ENCODE results near the gene RAPGEF4. TPM values are rescaled to one million over a fixed set of nuclear protein-coding genes. Genes with fewer than 3 reads are reported as not detected.
A peak's percentile ranks its signal among the peaks of the same experiment; 100 is the strongest.

RAPGEF4 gene
- total RNA-seq, 2 experiments from 2014 or later, result 0.85 to 1.3 TPM

DNA sequence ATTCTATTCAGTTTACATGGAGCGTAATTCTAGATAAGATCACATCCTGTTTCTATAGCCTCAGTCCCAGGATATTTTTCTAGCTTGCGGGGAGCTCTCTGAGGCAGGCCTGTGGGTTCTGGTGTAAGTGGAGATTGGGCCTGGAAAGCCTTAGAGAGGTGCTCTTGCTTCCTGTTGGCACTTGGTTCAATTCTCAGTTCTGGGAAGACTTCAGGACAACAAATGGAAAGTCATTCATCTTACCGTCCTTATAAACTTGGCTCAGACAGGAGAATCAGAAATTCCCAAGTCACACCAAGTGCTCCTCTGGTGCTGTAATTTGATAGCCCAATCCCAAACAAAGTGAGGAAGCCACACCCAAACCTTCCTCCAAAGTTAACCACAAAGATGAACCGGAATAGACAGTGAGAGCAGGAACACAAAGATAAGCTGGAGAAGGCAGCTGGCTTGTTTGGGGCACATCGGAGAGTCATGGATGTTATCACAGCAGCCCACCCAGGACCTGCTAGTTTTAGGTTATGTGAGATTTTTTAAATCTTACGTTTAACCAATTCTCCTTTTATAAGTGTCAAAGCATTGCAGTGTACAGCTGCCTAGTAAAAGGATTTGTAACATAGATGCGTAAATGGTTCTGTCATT is 195.7 kb downstream of the RAPGEF4 start:
- DNase-seq, result no peak
- Mint-ChIP-seq H3K4me1 (ENCODE audit: low read depth) (peaks cover 9% of the 10 kb centered on the region), H3K9me3 (no peaks in the 10 kb centered on the region), H3K36me3 (ENCODE audit: low read depth) (no peaks in the 10 kb centered on the region), H3K27ac (peak overlapping the region; percentile 6), H3K27me3 (peaks cover 1% of the 10 kb centered on the region), H3K4me3 (no peak overlapping the region)
- TF ChIP-seq CTCF (IDR thresholded peaks at IDR 0.05), result no peak
- intact Hi-C loops (cut with micrococcal nuclease), result loop anchor here (2.0 kb wide), 1 partner anchor 125 kb away; no protein-coding TSS in a partner anchor
- ATAC-seq, result peak; percentile 27
- CTCF ChIA-PET, result interaction anchor here (0.6 to 8.0 kb wide), 60 partner anchors 8 to 392 kb away, joined by 3 to 103 read pairs (median 5); no protein-coding TSS in a partner anchor
- POLR2A ChIA-PET, result interaction anchor here (0.8 to 1.1 kb wide), 3 partner anchors 15 to 45 kb away, joined by 3 read pairs; no protein-coding TSS in a partner anchor

GRCh38 chr2:172931918-172932520 is 196.4 kb downstream of the RAPGEF4 start:
- ATAC-seq (peak; percentile 74), DNase-seq (peak; percentile 86)
- intact Hi-C loops (cut with micrococcal nuclease), result loop anchor here (2.0 kb wide), 2 partner anchors 67 to 125 kb away; no protein-coding TSS in a partner anchor
- POLR2A ChIA-PET, result interaction anchor here (0.8 to 1.1 kb wide), 3 partner anchors 16 to 44 kb away, joined by 3 read pairs; no protein-coding TSS in a partner anchor
- CTCF ChIA-PET, result interaction anchor here (0.6 to 8.0 kb wide), 66 partner anchors 8 to 393 kb away, joined by 3 to 103 read pairs (median 5); no protein-coding TSS in a partner anchor
- Mint-ChIP-seq H3K36me3 (ENCODE audit: low read depth) (no peaks in the 10 kb centered on the region), H3K27me3 (peaks cover 1% of the 10 kb centered on the region), H3K4me1 (ENCODE audit: low read depth) (peaks cover 9% of the 10 kb centered on the region), H3K4me3 (no peak overlapping the region), H3K9me3 (no peaks in the 10 kb centered on the region), H3K27ac (no peak overlapping the region)
- peak; percentile 69 for TF ChIP-seq CTCF (IDR thresholded peaks at IDR 0.05)

- Mint-ChIP-seq H3K9me3 (peaks cover 12% of the 10 kb centered on the region), H3K4me1 (ENCODE audit: low read depth) (peaks cover 4% of the 10 kb centered on the region), H3K27me3 (peaks cover 2% of the 10 kb centered on the region), H3K4me3 (no peak overlapping the region), H3K27ac (no peak overlapping the region), H3K36me3 (ENCODE audit: low read depth) (peaks cover 6% of the 10 kb centered on the region)
- CTCF ChIA-PET, result no interaction called here
- DNase-seq (no peak), ATAC-seq (no peak)
- intact Hi-C loops (cut with micrococcal nuclease), result no loop called here
- POLR2A ChIA-PET, result no interaction called here
- no peak for TF ChIP-seq CTCF (IDR thresholded peaks at IDR 0.05)
Observed at GRCh38 chr2:172937884-172938712, 202.5 kb downstream of the RAPGEF4 start.

DNA sequence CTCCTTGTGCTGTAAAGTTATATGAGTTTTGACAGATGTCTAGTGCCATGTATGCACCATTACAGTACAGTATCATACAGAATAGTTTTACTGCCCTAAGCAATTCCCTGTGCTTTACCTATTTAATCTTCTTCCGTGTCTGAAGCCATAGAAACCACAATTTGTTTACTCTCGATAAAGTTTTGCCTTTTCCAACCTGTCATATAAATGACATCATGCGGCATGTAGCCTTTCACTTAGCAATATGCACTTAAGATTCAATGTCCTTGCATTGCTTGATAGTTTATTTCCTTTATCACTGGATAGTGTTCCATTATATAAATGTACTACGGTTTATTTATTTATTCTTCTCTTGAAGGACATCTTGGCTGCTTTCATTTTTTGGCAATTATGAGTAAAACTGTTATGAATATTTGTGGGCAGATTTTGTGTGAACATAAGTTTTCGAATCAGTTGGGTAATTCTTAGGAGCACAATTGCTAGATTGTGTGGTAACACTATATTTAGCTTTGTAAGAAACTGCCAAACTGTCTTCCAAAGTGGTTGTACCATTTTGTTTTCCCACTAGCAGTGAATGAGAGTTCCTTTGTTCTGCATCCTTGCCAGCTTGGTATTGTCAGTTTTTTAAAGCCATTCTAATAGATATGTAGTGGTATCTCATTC is 203.2 kb downstream of the RAPGEF4 start:
- intact Hi-C loops (cut with micrococcal nuclease), result no loop called here
- DNase-seq, result no peak
- ChIA-PET CTCF (no interaction called here), POLR2A (no interaction called here)
- Mint-ChIP-seq H3K4me3 (no peak overlapping the region), H3K9me3 (peaks cover 12% of the 10 kb centered on the region), H3K4me1 (ENCODE audit: low read depth) (peaks cover 11% of the 10 kb centered on the region), H3K36me3 (ENCODE audit: low read depth) (peaks cover 6% of the 10 kb centered on the region), H3K27ac (no peak overlapping the region), H3K27me3 (peaks cover 2% of the 10 kb centered on the region)
- no peak for ATAC-seq
- no peak for TF ChIP-seq CTCF (IDR thresholded peaks at IDR 0.05)

All from activated CD8-positive, alpha-beta T cell treated with anti-CD3 and anti-CD28 coated beads for 36 hours (primary cell).